GM12874 (cell line): ENCODE data around the gene PPP1R15B.

Experiments used
- CTCF ChIP-seq: IDR thresholded peaks from 2 replicates; pipeline ENCODE4 v1.5.1; 2011; ENCODE audit warnings: low read depth, mild to moderate bottlenecking, control low read depth, low read length, moderate library complexity; ENCODE audit not compliant: insufficient read depth

The PPP1R15B gene

GRCh38 chr1:204424621-204425020 lies 13.0 kb upstream of the PPP1R15B start:
- no peak for TF ChIP-seq CTCF

- no peak for TF ChIP-seq CTCF
Observed at GRCh38 chr1:204421441-204421840, 9.8 kb upstream of the PPP1R15B start.

- TF ChIP-seq CTCF = no peak
Observed at GRCh38 chr1:204420039-204421004, 8.7 kb upstream of the PPP1R15B start.

- no peak for TF ChIP-seq CTCF
Observed at GRCh38 chr1:204419064-204419403, 7.4 kb upstream of the PPP1R15B start.

GRCh38 chr1:204418174-204419063 lies 6.8 kb upstream of the PPP1R15B start:
- TF ChIP-seq CTCF = no peak

- no peak for TF ChIP-seq CTCF
Observed at GRCh38 chr1:204417074-204417997, 5.7 kb upstream of the PPP1R15B start.
